Kidney (tissue), 14 donors: Measurements from ENCODE around the gene CD151. TPM values are rescaled to one million over a fixed set of nuclear protein-coding genes. Genes with fewer than 3 reads are reported as not detected.

Source experiments
- DNase-seq, 5 donors: peaks; one replicate each; pipeline ENCODE4 v3.0.0-alpha.2; 2013 to 2020
- FAIRE-seq: peaks from 2 replicates; lab custom pipeline; 2012; peaks lifted over from hg19 to GRCh38; lab: Jason Lieb, UNC
- H3K27ac ChIP-seq, 2 donors: one replicate each; pipeline ENCODE4 v1.7.0; 2013; ENCODE audit warnings: low read depth in 2 of 2, low read length in 2 of 2, inconsistent platforms in 1 of 2
- H3K27me3 ChIP-seq: one replicate; pipeline ENCODE4 v1.7.1; 2013; ENCODE audit warnings: low read length, inconsistent platforms; ENCODE audit not compliant: control insufficient read depth, insufficient read depth
- H3K36me3 ChIP-seq, 3 donors: one replicate each; pipeline versions ENCODE4 v1.7.0 to v1.7.1; 2013; ENCODE audit warnings: low read length in 3 of 3, control low read depth in 1 of 3, inconsistent platforms in 1 of 3; ENCODE audit not compliant: insufficient read depth in 3 of 3, control insufficient read depth in 2 of 3
- H3K4me1 ChIP-seq, 3 donors: one replicate each; pipeline versions ENCODE4 v1.7.0 to v1.7.1; 2013; ENCODE audit warnings: low read length in 3 of 3, inconsistent platforms in 1 of 3, low read depth in 1 of 3; ENCODE audit not compliant: control insufficient read depth in 2 of 3, insufficient read depth in 2 of 3
- H3K4me3 ChIP-seq, 3 donors: one replicate each; pipeline versions ENCODE4 v1.7.0 to v1.8.1; 2013; ENCODE audit warnings: low read length in 3 of 3, control low read depth in 1 of 3, inconsistent platforms in 1 of 3
- H3K9ac ChIP-seq, 3 donors: one replicate each; pipeline versions ENCODE4 v1.7.0 to v1.7.1; 2013; ENCODE audit warnings: low read length in 3 of 3, control low read depth in 1 of 3, inconsistent platforms in 1 of 3
- H3K9me3 ChIP-seq, 3 donors: one replicate each; pipeline versions ENCODE4 v1.7.0 to v1.7.1; 2013; ENCODE audit warnings: low read length in 3 of 3, control low read depth in 1 of 3, inconsistent platforms in 1 of 3; ENCODE audit not compliant: control insufficient read depth in 2 of 3, insufficient read depth in 1 of 3
- intact Hi-C: fragments of 100-400 bp; cut with DNase I; formaldehyde crosslinking; loops from one replicate; pipeline ENCODE4 v1.11.1; 2022
- polyA plus RNA-seq: library from polyadenylated mRNA; stranded (reverse); fragments of 350-450 nt; fragmentation: Illumina TruSeq; extraction: RNeasy Lipid Tissue Mini Kit (QIAGEN cat#74804); gene quantifications from one replicate; pipeline ENCODE4 v1.2.3, GENCODE V29; 2014; ENCODE audit warnings: low read depth, low replicate concordance; ENCODE audit not compliant: insufficient read depth
- total RNA-seq: library from RNA; stranded (reverse); fragmentation: NEBNext Ultra II Directional; extraction: Animal tissue kit (Norgen Biotek cat#: 25700); gene quantifications from one replicate; pipeline ENCODE4 v1.2.1, GENCODE V29; 2021
- TF ChIP-seq, protein P1 (sequence below): IDR thresholded peaks from 3 replicates; pipeline ENCODE4 v1.5.1; 2012; ENCODE audit warnings: mild to moderate bottlenecking, moderate library complexity, borderline replicate concordance; ENCODE audit not compliant: insufficient read depth; ENCODE audit errors: extremely low read depth
- donor health status: control.
- donor health status: control.
- donor health status: control.
- donor health status: control.
- donor health status: control.
- donor health status: DM: yes; HTN: yes; CAD: no.
- donor health status: Normal renal cell carcinoma (clear cell type).

Gene CD151
- total and polyA plus RNA-seq, 2 donors from 2014 or later: 379 to 476 TPM

GRCh38 chr11:838441-839279 is 5.9 kb downstream of the CD151 start:
- TF ChIP-seq, protein P1, sequence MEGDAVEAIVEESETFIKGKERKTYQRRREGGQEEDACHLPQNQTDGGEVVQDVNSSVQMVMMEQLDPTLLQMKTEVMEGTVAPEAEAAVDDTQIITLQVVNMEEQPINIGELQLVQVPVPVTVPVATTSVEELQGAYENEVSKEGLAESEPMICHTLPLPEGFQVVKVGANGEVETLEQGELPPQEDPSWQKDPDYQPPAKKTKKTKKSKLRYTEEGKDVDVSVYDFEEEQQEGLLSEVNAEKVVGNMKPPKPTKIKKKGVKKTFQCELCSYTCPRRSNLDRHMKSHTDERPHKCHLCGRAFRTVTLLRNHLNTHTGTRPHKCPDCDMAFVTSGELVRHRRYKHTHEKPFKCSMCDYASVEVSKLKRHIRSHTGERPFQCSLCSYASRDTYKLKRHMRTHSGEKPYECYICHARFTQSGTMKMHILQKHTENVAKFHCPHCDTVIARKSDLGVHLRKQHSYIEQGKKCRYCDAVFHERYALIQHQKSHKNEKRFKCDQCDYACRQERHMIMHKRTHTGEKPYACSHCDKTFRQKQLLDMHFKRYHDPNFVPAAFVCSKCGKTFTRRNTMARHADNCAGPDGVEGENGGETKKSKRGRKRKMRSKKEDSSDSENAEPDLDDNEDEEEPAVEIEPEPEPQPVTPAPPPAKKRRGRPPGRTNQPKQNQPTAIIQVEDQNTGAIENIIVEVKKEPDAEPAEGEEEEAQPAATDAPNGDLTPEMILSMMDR: no peak
- H3K9ac ChIP-seq: no peak overlapping the region
- no peaks in the 10 kb centered on the region for H3K27me3 ChIP-seq
- no peak overlapping the region for H3K4me3 ChIP-seq
- intact Hi-C loops: no loop called here
- H3K27ac ChIP-seq: no peak overlapping the region
- peaks cover 0 to 39% (median 12%) of the 10 kb centered on the region in 3 donors for H3K4me1 ChIP-seq
- peaks cover 0 to 34% (median 10%) of the 10 kb centered on the region in 3 donors for H3K36me3 ChIP-seq
- H3K9me3 ChIP-seq: no peaks in the 10 kb centered on the region
- no peak for DNase-seq
- FAIRE-seq: no peak

GRCh38 chr11:839280-839623 is 6.5 kb downstream of the CD151 start:
- TF ChIP-seq, protein P1: no peak

DNA sequence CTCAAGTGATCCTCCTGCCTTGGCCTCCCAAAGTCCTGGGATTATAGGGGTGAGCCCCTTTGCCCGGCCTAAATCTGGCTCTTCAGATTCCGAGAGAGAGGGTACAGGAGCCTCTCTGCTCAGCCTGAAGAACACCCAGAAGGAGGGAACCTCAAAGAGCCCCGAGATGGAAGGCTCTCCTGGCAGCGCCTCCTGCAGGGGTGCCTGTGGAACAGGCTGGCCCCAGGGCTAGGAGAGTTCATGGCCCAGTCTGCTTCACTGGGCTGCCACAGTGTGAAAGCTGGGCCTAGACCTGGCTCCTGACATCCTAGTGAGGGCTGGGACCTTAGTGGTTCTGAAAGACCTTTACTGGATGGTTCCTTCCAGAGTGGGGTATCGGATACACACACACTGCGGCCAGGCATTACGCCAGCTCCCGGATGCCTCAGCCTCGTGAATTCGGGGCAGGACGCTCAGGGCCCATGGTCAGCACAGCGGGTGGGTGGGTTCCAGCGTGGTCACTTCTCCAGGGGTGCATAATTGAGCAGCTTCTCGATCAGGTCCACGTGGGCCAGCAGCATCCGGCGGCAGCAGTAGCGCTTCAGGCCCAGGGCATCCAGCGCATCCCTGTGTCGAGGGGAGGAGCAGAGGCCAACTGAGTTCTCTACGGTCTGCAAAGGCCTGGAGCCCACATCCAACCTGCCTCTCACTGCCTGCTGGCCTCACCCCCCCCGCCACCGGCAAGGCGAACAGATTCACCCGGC is 7.3 kb downstream of the CD151 start:
- Histone ChIP-seq H3K4me1 (peaks cover 0 to 35% (median 8%) of the 10 kb centered on the region in 3 donors), H3K9ac (no peak overlapping the region), H3K4me3 (no peak overlapping the region), H3K27me3 (no peaks in the 10 kb centered on the region), H3K9me3 (no peaks in the 10 kb centered on the region), H3K36me3 (peaks cover 0 to 34% (median 10%) of the 10 kb centered on the region in 3 donors), H3K27ac (no peak overlapping the region)
- DNase-seq: no peak
- TF ChIP-seq, protein P1: no peak
- intact Hi-C loops: no loop called here
- no peak for FAIRE-seq

More at GRCh38 chr11:839280-839623, 6.5 kb downstream of the CD151 start:
- DNase-seq (no peak), FAIRE-seq (no peak)
- Histone ChIP-seq H3K4me3 (no peak overlapping the region), H3K27ac (no peak overlapping the region), H3K4me1 (peaks cover 0 to 39% (median 10%) of the 10 kb centered on the region in 3 donors), H3K9me3 (no peaks in the 10 kb centered on the region), H3K9ac (no peak overlapping the region), H3K36me3 (peaks cover 0 to 34% (median 10%) of the 10 kb centered on the region in 3 donors), H3K27me3 (no peaks in the 10 kb centered on the region)
- intact Hi-C loops: no loop called here
